ENCODE measurements around the gene ADORA1.

Gene ADORA1

GRCh38 chr1:203186091-203186445 lies 58.5 kb downstream of the ADORA1 start:
- Histone ChIP-seq H3K36me3 (ENCODE audit: control insufficient read depth, insufficient read depth, low read length) (no peaks in the 10 kb centered on the region), H3K9me3 (ENCODE audit: control insufficient read depth, low read length) (no peaks in the 10 kb centered on the region), H3K9ac (ENCODE audit: low read length) (no peak overlapping the region), H3K4me1 (ENCODE audit: control insufficient read depth, insufficient read depth, low read length) (no peaks in the 10 kb centered on the region), H3K4me3 (ENCODE audit: low read length) (no peak overlapping the region), H3K27me3 (ENCODE audit: control insufficient read depth, insufficient read depth, low read length) (no peaks in the 10 kb centered on the region)

- Histone ChIP-seq H3K9ac (ENCODE audit: low read length) (no peak within 1 kb of the TSS), H3K4me3 (ENCODE audit: low read length) (no peak within 1 kb of the TSS), H3K27me3 (ENCODE audit: control insufficient read depth, insufficient read depth, low read length) (no peaks in the 10 kb centered on the region), H3K4me1 (ENCODE audit: control insufficient read depth, insufficient read depth, low read length) (no peaks in the 10 kb centered on the region), H3K9me3 (ENCODE audit: control insufficient read depth, low read length) (no peaks in the 10 kb centered on the region), H3K36me3 (ENCODE audit: control insufficient read depth, insufficient read depth, low read length) (no peaks in the 10 kb centered on the region)
Observed at GRCh38 chr1:203186446-203187303, 59.1 kb downstream of the ADORA1 start, which contains the start of gene CHI3L1. Gene CHI3L1, minus strand, starts transcription at chr1:203186704. Its CDS starts 81 bp downstream, at chr1:203186623.

- Histone ChIP-seq H3K9me3 (ENCODE audit: control insufficient read depth, low read length) (no peaks in the 10 kb centered on the region), H3K4me3 (ENCODE audit: low read length) (no peak overlapping the region), H3K27me3 (ENCODE audit: control insufficient read depth, insufficient read depth, low read length) (no peaks in the 10 kb centered on the region), H3K4me1 (ENCODE audit: control insufficient read depth, insufficient read depth, low read length) (no peaks in the 10 kb centered on the region), H3K36me3 (ENCODE audit: control insufficient read depth, insufficient read depth, low read length) (no peaks in the 10 kb centered on the region), H3K9ac (ENCODE audit: low read length) (no peak overlapping the region)
Observed at GRCh38 chr1:203187304-203187685, 59.8 kb downstream of the ADORA1 start.

- no peaks in the 10 kb centered on the region for H3K4me1 ChIP-seq (ENCODE audit: control insufficient read depth, insufficient read depth, low read length)
Observed at GRCh38 chr1:203187689-203188264, 60.3 kb downstream of the ADORA1 start.

GRCh38 chr1:203188686-203189232 lies 61.2 kb downstream of the ADORA1 start:
- Histone ChIP-seq H3K9ac (ENCODE audit: low read length) (no peak overlapping the region), H3K9me3 (ENCODE audit: control insufficient read depth, low read length) (no peaks in the 10 kb centered on the region), H3K36me3 (ENCODE audit: control insufficient read depth, insufficient read depth, low read length) (no peaks in the 10 kb centered on the region), H3K27me3 (ENCODE audit: control insufficient read depth, insufficient read depth, low read length) (no peaks in the 10 kb centered on the region), H3K4me3 (ENCODE audit: low read length) (no peak overlapping the region), H3K4me1 (ENCODE audit: control insufficient read depth, insufficient read depth, low read length) (no peaks in the 10 kb centered on the region)

More at GRCh38 chr1:203187689-203188264, 60.3 kb downstream of the ADORA1 start:
- H3K9me3 ChIP-seq (ENCODE audit: control insufficient read depth, low read length), result no peaks in the 10 kb centered on the region
- no peaks in the 10 kb centered on the region for H3K27me3 ChIP-seq (ENCODE audit: control insufficient read depth, insufficient read depth, low read length)
- H3K4me3 ChIP-seq (ENCODE audit: low read length), result no peak overlapping the region
- no peak overlapping the region for H3K9ac ChIP-seq (ENCODE audit: low read length)
- H3K36me3 ChIP-seq (ENCODE audit: control insufficient read depth, insufficient read depth, low read length), result no peaks in the 10 kb centered on the region

GRCh38 chr1:203189951-203190352 lies 62.4 kb downstream of the ADORA1 start:
- no peaks in the 10 kb centered on the region for H3K4me1 ChIP-seq (ENCODE audit: control insufficient read depth, insufficient read depth, low read length)
- no peaks in the 10 kb centered on the region for H3K27me3 ChIP-seq (ENCODE audit: control insufficient read depth, insufficient read depth, low read length)
- no peak overlapping the region for H3K4me3 ChIP-seq (ENCODE audit: low read length)
- no peaks in the 10 kb centered on the region for H3K9me3 ChIP-seq (ENCODE audit: control insufficient read depth, low read length)
- no peaks in the 10 kb centered on the region for H3K36me3 ChIP-seq (ENCODE audit: control insufficient read depth, insufficient read depth, low read length)
- H3K9ac ChIP-seq (ENCODE audit: low read length), result no peak overlapping the region

GRCh38 chr1:203190949-203191348 lies 63.4 kb downstream of the ADORA1 start:
- no peak overlapping the region for H3K4me3 ChIP-seq (ENCODE audit: low read length)
- no peaks in the 10 kb centered on the region for H3K4me1 ChIP-seq (ENCODE audit: control insufficient read depth, insufficient read depth, low read length)
- H3K9ac ChIP-seq (ENCODE audit: low read length), result no peak overlapping the region
- H3K9me3 ChIP-seq (ENCODE audit: control insufficient read depth, low read length), result no peaks in the 10 kb centered on the region
- H3K36me3 ChIP-seq (ENCODE audit: control insufficient read depth, insufficient read depth, low read length), result no peaks in the 10 kb centered on the region
- no peaks in the 10 kb centered on the region for H3K27me3 ChIP-seq (ENCODE audit: control insufficient read depth, insufficient read depth, low read length)

GRCh38 chr1:203196371-203196770 lies 68.8 kb downstream of the ADORA1 start:
- no peak overlapping the region for H3K9ac ChIP-seq (ENCODE audit: low read length)
- no peak overlapping the region for H3K4me3 ChIP-seq (ENCODE audit: low read length)
- H3K9me3 ChIP-seq (ENCODE audit: control insufficient read depth, low read length), result no peaks in the 10 kb centered on the region
- peaks cover 8% of the 10 kb centered on the region for H3K27me3 ChIP-seq (ENCODE audit: control insufficient read depth, insufficient read depth, low read length)
- no peaks in the 10 kb centered on the region for H3K4me1 ChIP-seq (ENCODE audit: control insufficient read depth, insufficient read depth, low read length)
- no peaks in the 10 kb centered on the region for H3K36me3 ChIP-seq (ENCODE audit: control insufficient read depth, insufficient read depth, low read length)

- no peak overlapping the region for H3K4me3 ChIP-seq (ENCODE audit: low read length)
- H3K9ac ChIP-seq (ENCODE audit: low read length), result no peak overlapping the region
- H3K27me3 ChIP-seq (ENCODE audit: control insufficient read depth, insufficient read depth, low read length), result peaks cover 8% of the 10 kb centered on the region
- no peaks in the 10 kb centered on the region for H3K36me3 ChIP-seq (ENCODE audit: control insufficient read depth, insufficient read depth, low read length)
- no peaks in the 10 kb centered on the region for H3K9me3 ChIP-seq (ENCODE audit: control insufficient read depth, low read length)
- no peaks in the 10 kb centered on the region for H3K4me1 ChIP-seq (ENCODE audit: control insufficient read depth, insufficient read depth, low read length)
Observed at GRCh38 chr1:203197625-203198024, 70.1 kb downstream of the ADORA1 start.

- H3K27me3 ChIP-seq (ENCODE audit: control insufficient read depth, insufficient read depth, low read length), result peaks cover 8% of the 10 kb centered on the region
- no peaks in the 10 kb centered on the region for H3K4me1 ChIP-seq (ENCODE audit: control insufficient read depth, insufficient read depth, low read length)
- H3K9me3 ChIP-seq (ENCODE audit: control insufficient read depth, low read length), result no peaks in the 10 kb centered on the region
- H3K36me3 ChIP-seq (ENCODE audit: control insufficient read depth, insufficient read depth, low read length), result no peaks in the 10 kb centered on the region
- no peak overlapping the region for H3K4me3 ChIP-seq (ENCODE audit: low read length)
- no peak overlapping the region for H3K9ac ChIP-seq (ENCODE audit: low read length)
Observed at GRCh38 chr1:203199002-203199401, 71.5 kb downstream of the ADORA1 start.

- H3K4me1 ChIP-seq (ENCODE audit: control insufficient read depth, insufficient read depth, low read length), result no peaks in the 10 kb centered on the region
- no peaks in the 10 kb centered on the region for H3K9me3 ChIP-seq (ENCODE audit: control insufficient read depth, low read length)
- no peak overlapping the region for H3K4me3 ChIP-seq (ENCODE audit: low read length)
- no peaks in the 10 kb centered on the region for H3K36me3 ChIP-seq (ENCODE audit: control insufficient read depth, insufficient read depth, low read length)
- H3K9ac ChIP-seq (ENCODE audit: low read length), result no peak overlapping the region
- H3K27me3 ChIP-seq (ENCODE audit: control insufficient read depth, insufficient read depth, low read length), result peaks cover 8% of the 10 kb centered on the region
Observed at GRCh38 chr1:203199481-203199815, 71.9 kb downstream of the ADORA1 start.

GRCh38 chr1:203199816-203200571 lies 72.5 kb downstream of the ADORA1 start:
- H3K36me3 ChIP-seq (ENCODE audit: control insufficient read depth, insufficient read depth, low read length), result no peaks in the 10 kb centered on the region
- H3K27me3 ChIP-seq (ENCODE audit: control insufficient read depth, insufficient read depth, low read length), result peaks cover 8% of the 10 kb centered on the region
- H3K4me1 ChIP-seq (ENCODE audit: control insufficient read depth, insufficient read depth, low read length), result no peaks in the 10 kb centered on the region
- H3K9me3 ChIP-seq (ENCODE audit: control insufficient read depth, low read length), result no peaks in the 10 kb centered on the region
- H3K4me3 ChIP-seq (ENCODE audit: low read length), result no peak overlapping the region
- no peak overlapping the region for H3K9ac ChIP-seq (ENCODE audit: low read length)
